NB4 (cell line): Measurements from ENCODE around the gene UQCC5.

Experiments used
- MYC ChIP-seq: IDR thresholded peaks from 2 replicates; pipeline ENCODE4 v1.6.1; 2011; ENCODE audit warnings: low read depth, low read length
- POLR2A ChIP-seq: IDR thresholded peaks from 2 replicates; pipeline ENCODE4 v1.6.1; 2011; ENCODE audit warnings: mild to moderate bottlenecking; ENCODE audit not compliant: insufficient read length; ENCODE audit errors: extremely low read depth
- TF ChIP-seq, protein P1 (sequence below): IDR thresholded peaks from one replicate; pipeline ENCODE4 v1.5.1; 2012; ENCODE audit warnings: low read depth, low read length
- TF ChIP-seq, protein P2 (sequence below): IDR thresholded peaks from 2 replicates; pipeline ENCODE4 v1.6.1; 2011; ENCODE audit warnings: low read depth, low read length

DNA sequence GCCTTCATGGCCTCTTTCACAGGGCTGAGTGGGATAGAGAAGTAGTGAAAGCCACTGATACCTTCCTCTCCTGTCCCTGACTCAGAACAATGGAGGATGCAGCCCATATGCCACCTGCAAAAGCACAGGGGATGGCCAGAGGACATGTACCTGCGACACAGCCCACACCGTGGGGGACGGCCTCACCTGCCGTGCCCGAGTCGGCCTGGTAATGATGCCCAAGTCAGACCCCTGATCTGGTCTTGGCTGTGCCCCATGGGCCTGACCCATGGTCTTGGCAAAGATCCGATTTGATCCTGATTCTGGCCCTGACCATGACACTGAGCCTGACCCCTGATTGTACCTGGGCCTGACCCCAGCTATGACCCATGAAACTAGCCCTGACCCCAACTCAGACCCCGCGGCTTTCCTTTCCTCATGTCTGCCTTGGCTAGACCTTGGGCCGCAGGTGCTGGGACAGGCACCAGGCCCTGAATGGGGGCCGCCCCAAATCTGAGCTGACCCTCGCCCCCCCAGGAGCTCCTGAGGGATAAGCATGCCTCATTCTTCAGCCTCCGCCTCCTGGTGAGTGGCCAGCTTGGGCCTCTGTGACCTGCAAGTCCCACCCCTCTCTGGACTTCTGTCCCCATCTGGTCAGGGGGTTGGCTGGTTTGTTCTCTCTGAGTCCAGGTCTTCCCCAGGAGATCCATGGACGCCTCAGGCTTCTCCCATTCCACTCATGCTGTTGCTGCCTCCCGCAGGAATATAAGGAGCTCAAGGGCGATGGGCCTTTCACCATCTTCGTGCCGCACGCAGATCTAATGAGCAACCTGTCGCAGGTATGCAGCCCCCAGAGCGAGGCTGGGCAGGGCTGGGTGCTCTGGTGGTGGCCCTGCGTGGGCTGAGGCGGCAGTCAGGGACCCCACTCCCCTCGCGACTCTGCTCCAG lies 18.3 kb upstream of the UQCC5 start:
- TF ChIP-seq, protein P1, sequence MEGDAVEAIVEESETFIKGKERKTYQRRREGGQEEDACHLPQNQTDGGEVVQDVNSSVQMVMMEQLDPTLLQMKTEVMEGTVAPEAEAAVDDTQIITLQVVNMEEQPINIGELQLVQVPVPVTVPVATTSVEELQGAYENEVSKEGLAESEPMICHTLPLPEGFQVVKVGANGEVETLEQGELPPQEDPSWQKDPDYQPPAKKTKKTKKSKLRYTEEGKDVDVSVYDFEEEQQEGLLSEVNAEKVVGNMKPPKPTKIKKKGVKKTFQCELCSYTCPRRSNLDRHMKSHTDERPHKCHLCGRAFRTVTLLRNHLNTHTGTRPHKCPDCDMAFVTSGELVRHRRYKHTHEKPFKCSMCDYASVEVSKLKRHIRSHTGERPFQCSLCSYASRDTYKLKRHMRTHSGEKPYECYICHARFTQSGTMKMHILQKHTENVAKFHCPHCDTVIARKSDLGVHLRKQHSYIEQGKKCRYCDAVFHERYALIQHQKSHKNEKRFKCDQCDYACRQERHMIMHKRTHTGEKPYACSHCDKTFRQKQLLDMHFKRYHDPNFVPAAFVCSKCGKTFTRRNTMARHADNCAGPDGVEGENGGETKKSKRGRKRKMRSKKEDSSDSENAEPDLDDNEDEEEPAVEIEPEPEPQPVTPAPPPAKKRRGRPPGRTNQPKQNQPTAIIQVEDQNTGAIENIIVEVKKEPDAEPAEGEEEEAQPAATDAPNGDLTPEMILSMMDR, result no peak
- TF ChIP-seq, protein P2, sequence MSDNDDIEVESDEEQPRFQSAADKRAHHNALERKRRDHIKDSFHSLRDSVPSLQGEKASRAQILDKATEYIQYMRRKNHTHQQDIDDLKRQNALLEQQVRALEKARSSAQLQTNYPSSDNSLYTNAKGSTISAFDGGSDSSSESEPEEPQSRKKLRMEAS, result no peak
- no peak for TF ChIP-seq POLR2A
- TF ChIP-seq MYC, result no peak
